A549 (cell line): Measurements from ENCODE around the gene SIDT2. TPM values are rescaled to one million over a fixed set of nuclear protein-coding genes. Genes with fewer than 3 reads are reported as not detected.

ENCODE experiments used
- ATAC-seq, 2 experiments: fragments of 200-7000 bp in 1 of 2; fragments of >200 bp in 1 of 2; cut with Nextera tagmentation in 1 of 2; cut with Tn5 transposase in 1 of 2; 3 replicates each; pipeline versions ENCODE4 v1.8.0 to v1.9.1; 2018 to 2020; ENCODE audit warnings: mild to moderate bottlenecking in 1 of 2, moderate library complexity in 1 of 2
- CTCF ChIA-PET: fragments of 300-600 bp; sonication (Branson Sonifier 250); formaldehyde crosslinking; extraction: SDS; loops from one replicate; lab custom pipeline; 2021; ENCODE audit warnings: antibody characterized with exemption, inconsistent platforms; lab: Yijun Ruan, JAX
- POLR2A ChIA-PET: fragments of 350-600 bp; formaldehyde crosslinking; extraction: SDS; loops from one replicate; lab custom pipeline; 2021; ENCODE audit warnings: antibody characterized with exemption, inconsistent platforms; lab: Yijun Ruan, JAX
- DNase-seq, 2 experiments: peaks; one replicate each; pipeline versions ENCODE4 v3.0.0 to v3.0.0-alpha.2; 2011 to 2016; ENCODE audit warnings: low read depth in 1 of 2, low spot score in 1 of 2
- FAIRE-seq: peaks from 2 replicates; lab custom pipeline; 2011; peaks lifted over from hg19 to GRCh38; lab: Jason Lieb, UNC
- H3K27ac ChIP-seq, 2 experiments: fragments of >200 bp; sonication (Bioruptor Twin); formaldehyde crosslinking; 3 replicates each; pipeline ENCODE4 v1.5.1; 2016 to 2017
- H3K4me1 ChIP-seq: fragments of >200 bp; sonication (Bioruptor Twin); formaldehyde crosslinking; 3 replicates; pipeline ENCODE4 v1.6.1; 2016
- H3K4me2 ChIP-seq: fragments of >200 bp; sonication (Bioruptor Twin); formaldehyde crosslinking; 3 replicates; pipeline ENCODE4 v1.6.1; 2016
- H3K4me3 ChIP-seq: fragments of >200 bp; sonication (Bioruptor Twin); formaldehyde crosslinking; 3 replicates; pipeline ENCODE4 v1.5.1; 2016
- H3K9me3 ChIP-seq: fragments of >200 bp; sonication (Bioruptor Twin); formaldehyde crosslinking; 3 replicates; pipeline ENCODE4 v1.6.1; 2016
- CHD2 ChIP-seq: fragments of 150-350 bp; IDR thresholded peaks from 2 replicates; pipeline ENCODE4 v1.6.1; 2014; ENCODE audit warnings: low read length; ENCODE audit not compliant: partially characterized antibody
- ESRRA ChIP-seq: fragments of 150-350 bp; IDR thresholded peaks from 2 replicates; pipeline ENCODE4 v1.6.1; 2014; ENCODE audit warnings: mild to moderate bottlenecking, low read length, borderline replicate concordance
- FOSL2 ChIP-seq, 2 experiments: fragments of 450-650 bp in 1 of 2; fragments of >200 bp in 1 of 2; sonication (Bioruptor Twin) in 1 of 2; formaldehyde crosslinking; IDR thresholded peaks; 2 replicates each; pipeline versions ENCODE4 v1.5.0 to v1.6.1; 2016 to 2020; ENCODE audit warnings: mild to moderate bottlenecking in 1 of 2, moderate library complexity in 1 of 2
- HEYL ChIP-seq: fragments of 250-450 bp; sonication (Bioruptor Pico); IDR thresholded peaks from 2 replicates; pipeline ENCODE4 v1.8.0; 2021; ENCODE audit warnings: mild to moderate bottlenecking, moderate library complexity
- HOXB13 ChIP-seq: fragments of 250-450 bp; sonication (Bioruptor Pico); IDR thresholded peaks from 2 replicates; pipeline ENCODE4 v1.5.0; 2020; ENCODE audit warnings: low read depth, mild to moderate bottlenecking, moderate library complexity
- HOXB5 ChIP-seq: fragments of 250-450 bp; sonication (Bioruptor Pico); IDR thresholded peaks from 2 replicates; pipeline ENCODE4 v1.5.0; 2020; ENCODE audit warnings: mild to moderate bottlenecking, moderate library complexity
- JUN ChIP-seq, 2 experiments: fragments of >200 bp; sonication (Bioruptor Twin); formaldehyde crosslinking; IDR thresholded peaks; 2 replicates in 1 of 2; 3 replicates in 1 of 2; pipeline ENCODE4 v1.6.1; 2016 to 2017
- NR3C1 ChIP-seq: fragments of >200 bp; sonication (Bioruptor Twin); formaldehyde crosslinking; IDR thresholded peaks from 3 replicates; pipeline ENCODE4 v1.6.1; 2017
- POLR2AphosphoS2 ChIP-seq: conservative IDR thresholded peaks from 2 replicates; pipeline ENCODE4 v1.6.1; 2012; ENCODE audit warnings: low read length, improper control_type of control experiment, inconsistent platforms
- RCOR1 ChIP-seq: fragments of 150-350 bp; IDR thresholded peaks from 2 replicates; pipeline ENCODE4 v1.6.1; 2014; ENCODE audit warnings: antibody characterized with exemption, low read length, low read depth
- SREBF2 ChIP-seq: fragments of 450-650 bp; IDR thresholded peaks from 2 replicates; pipeline ENCODE4 v1.6.1; 2014; ENCODE audit warnings: mild to moderate bottlenecking, moderate library complexity
- WGBS: methylation state at CpG from one replicate; pipeline ENCODE4 v1.1.6; 2017; ENCODE audit errors: missing lambda C conversion rate; 5-methylcytosine and 5-hydroxymethylcytosine counted together
- polyA plus RNA-seq, 4 experiments: library from polyadenylated mRNA; depleted of rRNA in 3 of 4; stranded (reverse); fragments of >200 nt; fragmentation: RNase III in 1 of 4; extraction: RNeasy Plus Mini Kit Qiagen cat#74134 plus additional on column Dnase treatment in 1 of 4; gene quantifications; 2 replicates in 3 of 4; 3 replicates in 1 of 4; pipeline ENCODE4 v1.2.3, GENCODE V29; 2011 to 2017
- TF ChIP-seq, protein P1 (sequence below): IDR thresholded peaks from 2 replicates; pipeline ENCODE4 v1.6.1; 2012
- TF ChIP-seq, protein P2 (sequence below): fragments of 250-450 bp; sonication (Bioruptor Pico); IDR thresholded peaks from 2 replicates; pipeline ENCODE4 v1.5.0; 2021; ENCODE audit warnings: mild to moderate bottlenecking, moderate library complexity, borderline replicate concordance
- TF ChIP-seq, protein P3 (sequence below): fragments of >200 bp; sonication (Bioruptor Twin); formaldehyde crosslinking; IDR thresholded peaks from 3 replicates; pipeline ENCODE4 v1.6.1; 2016
- TF ChIP-seq, protein P4 (sequence below): fragments of >200 bp; sonication (Bioruptor Twin); formaldehyde crosslinking; IDR thresholded peaks from 3 replicates; pipeline ENCODE4 v1.5.1; 2016

Gene SIDT2
- polyA plus RNA-seq, 2 of the 4 experiments (the other 2 are of a cell fraction), result 5.9 to 8.5 TPM

DNA sequence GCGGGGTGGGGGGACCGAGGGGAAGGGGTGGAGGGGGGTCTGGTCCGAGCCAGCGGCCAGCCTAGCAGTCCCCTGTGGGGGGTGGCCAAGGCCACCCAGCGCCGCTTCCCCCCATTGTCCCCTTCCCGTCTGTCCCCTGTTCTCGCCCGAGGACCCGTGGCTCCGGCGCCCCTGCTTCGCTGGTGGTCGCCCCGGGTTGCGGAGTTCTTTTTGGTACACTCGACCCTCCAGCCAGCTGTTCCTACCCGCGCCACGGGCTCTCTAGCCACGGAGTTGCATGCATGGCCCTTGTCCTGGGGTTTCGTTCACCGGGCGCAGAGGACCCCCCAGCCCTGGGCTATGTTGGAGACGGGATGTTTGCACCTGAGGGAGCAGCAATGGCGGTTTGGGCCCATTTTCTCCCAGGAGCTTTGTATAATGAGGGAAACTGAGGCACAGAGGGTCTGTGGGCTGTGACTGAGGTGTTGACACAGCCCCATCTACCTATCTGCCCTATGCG lies 54.4 kb downstream of the SIDT2 start (continued):
- TF ChIP-seq, protein P1, sequence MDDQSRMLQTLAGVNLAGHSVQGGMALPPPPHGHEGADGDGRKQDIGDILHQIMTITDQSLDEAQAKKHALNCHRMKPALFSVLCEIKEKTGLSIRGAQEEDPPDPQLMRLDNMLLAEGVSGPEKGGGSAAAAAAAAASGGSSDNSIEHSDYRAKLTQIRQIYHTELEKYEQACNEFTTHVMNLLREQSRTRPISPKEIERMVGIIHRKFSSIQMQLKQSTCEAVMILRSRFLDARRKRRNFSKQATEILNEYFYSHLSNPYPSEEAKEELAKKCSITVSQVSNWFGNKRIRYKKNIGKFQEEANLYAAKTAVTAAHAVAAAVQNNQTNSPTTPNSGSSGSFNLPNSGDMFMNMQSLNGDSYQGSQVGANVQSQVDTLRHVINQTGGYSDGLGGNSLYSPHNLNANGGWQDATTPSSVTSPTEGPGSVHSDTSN, result no peak

DNA sequence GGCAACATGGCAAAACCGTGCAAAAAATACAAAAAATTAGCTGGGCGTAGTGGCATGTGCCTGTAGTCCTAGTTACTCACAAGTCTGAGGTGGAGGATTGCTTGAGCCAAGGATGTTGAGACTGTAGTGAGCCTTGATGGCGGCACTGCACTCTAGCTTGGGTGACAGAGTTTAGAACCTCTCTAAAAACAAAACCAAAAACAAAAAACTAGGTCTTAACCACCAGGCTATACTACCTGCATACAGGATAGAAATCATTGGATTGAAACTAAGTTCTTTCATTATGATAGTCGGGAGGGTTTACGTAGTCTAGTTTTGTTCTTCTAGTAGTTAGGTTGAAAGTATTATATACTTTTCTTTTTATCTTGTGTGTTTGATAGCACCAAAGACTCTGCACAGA lies 59.7 kb downstream of the SIDT2 start:
- Histone ChIP-seq H3K4me3 (no peak overlapping the region), H3K27ac (no peak overlapping the region), H3K4me1 (peaks cover 16% of the 10 kb centered on the region), H3K9me3 (no peaks in the 10 kb centered on the region), H3K4me2 (no peak overlapping the region)
- ATAC-seq (no peak), FAIRE-seq (no peak), DNase-seq (no peak)
- ChIA-PET CTCF (interaction anchor here (0.8 to 2.3 kb wide), 4 partner anchors 9 to 709 kb away, joined by 3 to 13 read pairs (median 3); no protein-coding TSS in a partner anchor), POLR2A (no interaction called here)
- 89% methylated on average over 5 of the region's 5 CpGs for WGBS
- TF ChIP-seq HOXB13 (CRISPR knock-in tag), result no peak
- TF ChIP-seq, protein P2, sequence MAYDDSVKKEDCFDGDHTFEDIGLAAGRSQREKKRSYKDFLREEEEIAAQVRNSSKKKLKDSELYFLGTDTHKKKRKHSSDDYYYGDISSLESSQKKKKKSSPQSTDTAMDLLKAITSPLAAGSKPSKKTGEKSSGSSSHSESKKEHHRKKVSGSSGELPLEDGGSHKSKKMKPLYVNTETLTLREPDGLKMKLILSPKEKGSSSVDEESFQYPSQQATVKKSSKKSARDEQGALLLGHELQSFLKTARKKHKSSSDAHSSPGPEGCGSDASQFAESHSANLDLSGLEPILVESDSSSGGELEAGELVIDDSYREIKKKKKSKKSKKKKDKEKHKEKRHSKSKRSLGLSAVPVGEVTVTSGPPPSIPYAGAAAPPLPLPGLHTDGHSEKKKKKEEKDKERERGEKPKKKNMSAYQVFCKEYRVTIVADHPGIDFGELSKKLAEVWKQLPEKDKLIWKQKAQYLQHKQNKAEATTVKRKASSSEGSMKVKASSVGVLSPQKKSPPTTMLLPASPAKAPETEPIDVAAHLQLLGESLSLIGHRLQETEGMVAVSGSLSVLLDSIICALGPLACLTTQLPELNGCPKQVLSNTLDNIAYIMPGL, result no peak
- no peak for TF ChIP-seq JUN (IDR thresholded peaks at IDR 0.05)
- no peak for TF ChIP-seq CHD2
- no peak for TF ChIP-seq POLR2AphosphoS2
- TF ChIP-seq SREBF2, result no peak
- no peak for TF ChIP-seq HOXB5 (CRISPR knock-in tag)

GRCh38 chr11:117239295-117239694 lies 60.8 kb downstream of the SIDT2 start:
- 42% methylated on average over 6 of the region's 6 CpGs for WGBS
- no peaks in the 10 kb centered on the region for H3K9me3 ChIP-seq
- H3K4me3 ChIP-seq, result no peak overlapping the region
- POLR2A ChIA-PET, result no interaction called here
- peak; percentile 97 to 98 for ATAC-seq
- peak; percentile 37 to 71 for DNase-seq
- H3K4me1 ChIP-seq, result peaks cover 8% of the 10 kb centered on the region
- no peak overlapping the region for H3K27ac ChIP-seq
- no peak for FAIRE-seq
- CTCF ChIA-PET, result interaction anchor here (0.5 to 2.3 kb wide), 4 partner anchors 8 to 708 kb away, joined by 3 to 13 read pairs (median 3); no protein-coding TSS in a partner anchor
- TF ChIP-seq, protein P3, sequence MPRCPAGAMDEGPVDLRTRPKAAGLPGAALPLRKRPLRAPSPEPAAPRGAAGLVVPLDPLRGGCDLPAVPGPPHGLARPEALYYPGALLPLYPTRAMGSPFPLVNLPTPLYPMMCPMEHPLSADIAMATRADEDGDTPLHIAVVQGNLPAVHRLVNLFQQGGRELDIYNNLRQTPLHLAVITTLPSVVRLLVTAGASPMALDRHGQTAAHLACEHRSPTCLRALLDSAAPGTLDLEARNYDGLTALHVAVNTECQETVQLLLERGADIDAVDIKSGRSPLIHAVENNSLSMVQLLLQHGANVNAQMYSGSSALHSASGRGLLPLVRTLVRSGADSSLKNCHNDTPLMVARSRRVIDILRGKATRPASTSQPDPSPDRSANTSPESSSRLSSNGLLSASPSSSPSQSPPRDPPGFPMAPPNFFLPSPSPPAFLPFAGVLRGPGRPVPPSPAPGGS, result no peak
- TF ChIP-seq POLR2AphosphoS2 (no peak), HEYL (no peak), ESRRA (0 out of 2 replicates have a peak, but pooled peaks have one; percentile 27), FOSL2 (IDR thresholded peaks at IDR 0.05) (no peak), FOSL2 (CRISPR knock-in tag; IDR thresholded peaks at IDR 0.05) (0 out of 2 replicates have a peak, but pooled peaks have one; percentile 6), RCOR1 (no peak), NR3C1 (no peak)
- TF ChIP-seq, protein P4, sequence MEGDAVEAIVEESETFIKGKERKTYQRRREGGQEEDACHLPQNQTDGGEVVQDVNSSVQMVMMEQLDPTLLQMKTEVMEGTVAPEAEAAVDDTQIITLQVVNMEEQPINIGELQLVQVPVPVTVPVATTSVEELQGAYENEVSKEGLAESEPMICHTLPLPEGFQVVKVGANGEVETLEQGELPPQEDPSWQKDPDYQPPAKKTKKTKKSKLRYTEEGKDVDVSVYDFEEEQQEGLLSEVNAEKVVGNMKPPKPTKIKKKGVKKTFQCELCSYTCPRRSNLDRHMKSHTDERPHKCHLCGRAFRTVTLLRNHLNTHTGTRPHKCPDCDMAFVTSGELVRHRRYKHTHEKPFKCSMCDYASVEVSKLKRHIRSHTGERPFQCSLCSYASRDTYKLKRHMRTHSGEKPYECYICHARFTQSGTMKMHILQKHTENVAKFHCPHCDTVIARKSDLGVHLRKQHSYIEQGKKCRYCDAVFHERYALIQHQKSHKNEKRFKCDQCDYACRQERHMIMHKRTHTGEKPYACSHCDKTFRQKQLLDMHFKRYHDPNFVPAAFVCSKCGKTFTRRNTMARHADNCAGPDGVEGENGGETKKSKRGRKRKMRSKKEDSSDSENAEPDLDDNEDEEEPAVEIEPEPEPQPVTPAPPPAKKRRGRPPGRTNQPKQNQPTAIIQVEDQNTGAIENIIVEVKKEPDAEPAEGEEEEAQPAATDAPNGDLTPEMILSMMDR, result 0 out of 3 replicates have a peak, but pooled peaks have one; percentile 12
- no peak overlapping the region; the same call in 2 of the 3 replicates for H3K4me2 ChIP-seq

Other genes starting within 250 kb of the SIDT2 start
- gene SIK3, start 80.3 kb upstream of the SIDT2 start, polyA plus RNA-seq (2011; rRNA removed), result 8.2 and 12.3 TPM in 2 replicates
- 7.3 to 9.0 TPM (median 8.7 TPM) in 3 replicates for gene SIK3, start 80.3 kb upstream of the SIDT2 start, polyA plus RNA-seq (2017; fragmentation: RNase III; extraction: RNeasy Plus Mini Kit Qiagen cat#74134 plus additional on column Dnase treatment)
- 47.8 and 55.3 TPM in 2 replicates for gene PAFAH1B2, start 34.5 kb upstream of the SIDT2 start, polyA plus RNA-seq (2011; rRNA removed)
- gene PAFAH1B2, start 34.5 kb upstream of the SIDT2 start, polyA plus RNA-seq (2017; fragmentation: RNase III; extraction: RNeasy Plus Mini Kit Qiagen cat#74134 plus additional on column Dnase treatment), result 32.2 to 33.9 TPM (median 32.9 TPM) in 3 replicates
- gene TAGLN, start 20.6 kb downstream of the SIDT2 start, polyA plus RNA-seq (2011; rRNA removed), result 34.2 and 43.2 TPM in 2 replicates
- gene TAGLN, start 20.6 kb downstream of the SIDT2 start, polyA plus RNA-seq (2017; fragmentation: RNase III; extraction: RNeasy Plus Mini Kit Qiagen cat#74134 plus additional on column Dnase treatment), result 257 to 296 TPM (median 287 TPM) in 3 replicates
- gene PCSK7, start 53.3 kb downstream of the SIDT2 start, polyA plus RNA-seq (2011; rRNA removed), result 9.8 and 12.8 TPM in 2 replicates
- gene PCSK7, start 53.3 kb downstream of the SIDT2 start, polyA plus RNA-seq (2017; fragmentation: RNase III; extraction: RNeasy Plus Mini Kit Qiagen cat#74134 plus additional on column Dnase treatment), result 17.8 to 20.1 TPM (median 19.6 TPM) in 3 replicates
- gene RNF214, start 53.9 kb downstream of the SIDT2 start, polyA plus RNA-seq (2011; rRNA removed), result 14.0 and 15.9 TPM in 2 replicates
- 10.6 to 11.6 TPM (median 11.0 TPM) in 3 replicates for gene RNF214, start 53.9 kb downstream of the SIDT2 start, polyA plus RNA-seq (2017; fragmentation: RNase III; extraction: RNeasy Plus Mini Kit Qiagen cat#74134 plus additional on column Dnase treatment)
- gene BACE1-AS, start 112.6 kb downstream of the SIDT2 start, polyA plus RNA-seq (2011; rRNA removed), result 4.4 and 5.4 TPM in 2 replicates
- gene BACE1-AS, start 112.6 kb downstream of the SIDT2 start, polyA plus RNA-seq (2017; fragmentation: RNase III; extraction: RNeasy Plus Mini Kit Qiagen cat#74134 plus additional on column Dnase treatment), result 1.7 to 2.0 TPM (median 1.8 TPM) in 3 replicates
- gene BACE1, start 137.5 kb downstream of the SIDT2 start, polyA plus RNA-seq (2011; rRNA removed), result 6.1 and 8.7 TPM in 2 replicates
- 6.3 to 7.8 TPM (median 7.8 TPM) in 3 replicates for gene BACE1, start 137.5 kb downstream of the SIDT2 start, polyA plus RNA-seq (2017; fragmentation: RNase III; extraction: RNeasy Plus Mini Kit Qiagen cat#74134 plus additional on column Dnase treatment)
- gene CEP164, start 149.1 kb downstream of the SIDT2 start, polyA plus RNA-seq (2011; rRNA removed), result 13.3 and 19.6 TPM in 2 replicates
- 16.4 to 17.4 TPM (median 16.6 TPM) in 3 replicates for gene CEP164, start 149.1 kb downstream of the SIDT2 start, polyA plus RNA-seq (2017; fragmentation: RNase III; extraction: RNeasy Plus Mini Kit Qiagen cat#74134 plus additional on column Dnase treatment)